Endothelial cell of umbilical vein (primary cell): Measurements from ENCODE around the gene NCAN. TPM values are rescaled to one million over a fixed set of nuclear protein-coding genes. Genes with fewer than 3 reads are reported as not detected.

ENCODE experiments used
- BruUV-seq: library from RNA; stranded (reverse); fragments of 400-500 nt; replicated peaks from 2 replicates; lab custom pipeline; 2021; lab: Mats Ljungman, UMichigan
- CTCF ChIA-PET: fragments of 300-600, 350-600 bp; sonication (Branson Sonifier 250); formaldehyde crosslinking; loops from one replicate; lab custom pipeline; 2021; ENCODE audit warnings: antibody characterized with exemption, inconsistent platforms; lab: Charles Lee
- POLR2A ChIA-PET: fragments of 300-600, 350-600 bp; sonication (Branson Sonifier 250); formaldehyde crosslinking; loops from one replicate; lab custom pipeline; 2021; ENCODE audit warnings: antibody characterized with exemption, inconsistent platforms; lab: Charles Lee
- DNase-seq: peaks from one replicate; pipeline ENCODE4 v3.0.0-alpha.2; 2011; ENCODE audit warnings: low read depth, low spot score
- FAIRE-seq: peaks from 2 replicates; lab custom pipeline; 2011; peaks lifted over from hg19 to GRCh38; lab: Jason Lieb, UNC
- H2AFZ ChIP-seq: 2 replicates; pipeline ENCODE4 v1.6.0; 2012; ENCODE audit warnings: low read depth, low read length, control low read depth, inconsistent platforms
- H3K27ac ChIP-seq: 2 replicates; pipeline ENCODE4 v1.5.1; 2011; ENCODE audit warnings: low read depth, mild to moderate bottlenecking, control low read depth, low read length, moderate library complexity; ENCODE audit not compliant: insufficient read depth
- H3K27me3 ChIP-seq, 2 experiments: 2 replicates each; pipeline versions ENCODE4 v1.6.0 to v1.6.1; 2011; ENCODE audit warnings: low read length in 2 of 2, mixed read lengths in 1 of 2; ENCODE audit not compliant: control insufficient read depth in 2 of 2, insufficient read depth in 2 of 2
- H3K36me3 ChIP-seq, 2 experiments: 2 replicates in 1 of 2; 3 replicates in 1 of 2; pipeline ENCODE4 v1.5.1; 2011; ENCODE audit warnings: low read length in 2 of 2, mild to moderate bottlenecking in 1 of 2, moderate library complexity in 1 of 2; ENCODE audit not compliant: control insufficient read depth in 2 of 2, insufficient read depth in 2 of 2; ENCODE audit errors: extremely low read depth in 1 of 2
- H3K4me1 ChIP-seq: 3 replicates; pipeline ENCODE4 v1.5.1; 2011; ENCODE audit warnings: mild to moderate bottlenecking, low read length; ENCODE audit not compliant: control insufficient read depth, insufficient read depth; ENCODE audit errors: extremely low read depth
- H3K4me2 ChIP-seq: 2 replicates; pipeline ENCODE4 v1.6.1; 2011; ENCODE audit warnings: low read length, control low read depth, mixed read lengths; ENCODE audit not compliant: insufficient read depth
- H3K4me3 ChIP-seq, 3 experiments: fragments of 200-600 bp in 1 of 3; sonication (generic), shearing (Covaris generic) in 1 of 3; replicated peaks in 1 of 3; 2 replicates each; pipeline ENCODE4 v1.5.1; 2011 to 2016; ENCODE audit warnings: control low read depth in 3 of 3, low read length in 3 of 3, mild to moderate bottlenecking in 2 of 3, inconsistent platforms in 1 of 3, low read depth in 1 of 3, moderate library complexity in 1 of 3; ENCODE audit not compliant: insufficient read depth in 1 of 3
- H3K79me2 ChIP-seq: 2 replicates; pipeline ENCODE4 v1.6.0; 2012; ENCODE audit warnings: low read length, inconsistent platforms; ENCODE audit not compliant: control insufficient read depth, insufficient read depth
- H3K9ac ChIP-seq: replicated peaks from 2 replicates; pipeline ENCODE3; 2011; ENCODE audit warnings: low read length, control low read depth; ENCODE audit not compliant: insufficient read depth; ENCODE audit errors: extremely low read depth
- H3K9me1 ChIP-seq: replicated peaks from 3 replicates; pipeline ENCODE4 v1.6.0; 2011; ENCODE audit warnings: mild to moderate bottlenecking, low read length; ENCODE audit not compliant: control insufficient read depth, insufficient read depth; ENCODE audit errors: extremely low read depth
- H3K9me3 ChIP-seq: replicated peaks from 2 replicates; pipeline ENCODE4 v1.5.1; 2012; ENCODE audit warnings: low read length, inconsistent platforms; ENCODE audit not compliant: control insufficient read depth, insufficient read depth
- H4K20me1 ChIP-seq: replicated peaks from 2 replicates; pipeline ENCODE3; 2011; ENCODE audit warnings: mild to moderate bottlenecking, low read length; ENCODE audit not compliant: control insufficient read depth, insufficient read depth; ENCODE audit errors: extremely low read depth
- EZH2 ChIP-seq: IDR thresholded peaks from 2 replicates; pipeline ENCODE4 v1.6.1; 2012; ENCODE audit warnings: borderline replicate concordance, low read depth, mild to moderate bottlenecking, moderate library complexity, low read length, inconsistent platforms; ENCODE audit not compliant: severe bottlenecking
- FOS ChIP-seq: IDR thresholded peaks from 2 replicates; pipeline ENCODE4 v1.6.1; 2011; ENCODE audit warnings: mild to moderate bottlenecking, low read length, moderate library complexity, borderline replicate concordance; ENCODE audit not compliant: insufficient read depth
- GATA2 ChIP-seq: IDR thresholded peaks from 2 replicates; pipeline ENCODE4 v1.7.0; 2011; ENCODE audit warnings: low read depth, mild to moderate bottlenecking, moderate library complexity, mixed read lengths, low read length; ENCODE audit not compliant: insufficient read length, insufficient read depth
- JUN ChIP-seq: IDR thresholded peaks from 2 replicates; pipeline ENCODE4 v1.6.1; 2011; ENCODE audit warnings: borderline replicate concordance, low read depth; ENCODE audit not compliant: insufficient read length, insufficient read depth
- MYC ChIP-seq: IDR thresholded peaks from one replicate; pipeline ENCODE4 v1.6.1; 2011; ENCODE audit warnings: mild to moderate bottlenecking, low read depth, low read length
- POLR2A ChIP-seq: IDR thresholded peaks from 2 replicates; pipeline ENCODE4 v1.6.1; 2012; ENCODE audit warnings: low read depth, mild to moderate bottlenecking, control low read depth, low read length
- POLR2AphosphoS5 ChIP-seq: IDR thresholded peaks from 2 replicates; pipeline ENCODE4 v1.6.1; 2012; ENCODE audit warnings: low read depth, mild to moderate bottlenecking, control low read depth, low read length, moderate library complexity; ENCODE audit not compliant: insufficient read depth
- dilution Hi-C: fragments of 300-500 bp; cut with MboI; formaldehyde crosslinking; loops from one replicate; pipeline ENCODE4 v1.15.0; 2019; ENCODE audit warnings: low sequenced_read_pairs; ENCODE audit not compliant: extremely low pct_ligation_motif_present
- intact Hi-C: fragments of 100-400 bp; cut with micrococcal nuclease; formaldehyde crosslinking; loops from one replicate; pipeline ENCODE4 v1.10.0; 2022
- polyA plus RNA-seq, 4 experiments: library from polyadenylated mRNA; depleted of rRNA in 3 of 4; stranded (reverse) in 3 of 4; unstranded in 1 of 4; fragments of >200 nt; gene quantifications; 2 replicates each; pipeline versions ENCODE4 v1.2.1 to v1.2.3, GENCODE V29; 2011 to 2012; ENCODE audit warnings: missing spikeins in 1 of 4
- total RNA-seq: library from RNA; stranded (reverse); gene quantifications from 2 replicates; pipeline ENCODE4 v1.2.3, GENCODE V29; 2021
- TF ChIP-seq, protein P1 (sequence below), 2 donors: IDR thresholded peaks; 1 replicate in 1 of 2; 2 replicates in 1 of 2; pipeline ENCODE4 v1.5.1; 2011; ENCODE audit warnings: low read length in 2 of 2, mild to moderate bottlenecking in 2 of 2, moderate library complexity in 2 of 2, control low read depth in 1 of 2, inconsistent platforms in 1 of 2, low read depth in 1 of 2; ENCODE audit not compliant: insufficient read depth in 1 of 2; ENCODE audit errors: extremely low read depth in 1 of 2
- TF ChIP-seq, protein P2 (sequence below): IDR thresholded peaks from 2 replicates; pipeline ENCODE4 v1.6.1; 2011; ENCODE audit not compliant: insufficient read depth, insufficient read length

The NCAN gene
- total and polyA plus RNA-seq, 2 donors (not counting 3 experiments of a cell fraction or from before 2014, with no cell fraction given): not detected

DNA sequence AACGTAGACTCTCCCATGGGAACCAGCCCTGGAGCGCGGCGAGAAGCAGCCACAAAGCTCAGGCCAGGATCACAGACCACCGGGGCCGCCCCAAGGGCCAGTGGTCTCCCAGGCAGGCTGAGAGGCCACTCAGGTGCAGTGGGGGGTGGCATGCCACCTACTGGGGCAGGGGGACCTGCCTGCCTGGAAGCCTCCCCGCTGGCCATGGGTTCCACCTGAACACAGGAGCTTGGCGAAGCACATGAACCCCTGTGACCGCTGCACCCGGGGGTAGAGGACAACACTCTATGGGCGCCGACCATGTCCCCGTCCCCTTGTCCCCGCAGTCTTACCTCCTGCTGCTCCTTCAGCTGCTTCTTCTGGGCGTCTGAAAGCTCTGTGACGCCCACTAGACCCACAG, 68.1 kb downstream of the NCAN start:
- FAIRE-seq (no peak), DNase-seq (no peak)
- Histone ChIP-seq H3K9me3 (no peaks in the 10 kb centered on the region), H3K4me3 (no peak overlapping the region), H3K9me1 (no peaks in the 10 kb centered on the region), H3K4me1 (no peaks in the 10 kb centered on the region), H3K9ac (no peak overlapping the region), H3K27me3 (no peaks in the 10 kb centered on the region), H3K36me3 (peaks cover 5 to 34% of the 10 kb centered on the region in 2 experiments), H3K4me2 (no peak overlapping the region), H4K20me1 (no peaks in the 10 kb centered on the region), H3K79me2 (no peaks in the 10 kb centered on the region), H2AFZ (no peak overlapping the region), H3K27ac (no peak overlapping the region)
- ChIA-PET POLR2A (no interaction called here), CTCF (no interaction called here)
- TF ChIP-seq, protein P1, sequence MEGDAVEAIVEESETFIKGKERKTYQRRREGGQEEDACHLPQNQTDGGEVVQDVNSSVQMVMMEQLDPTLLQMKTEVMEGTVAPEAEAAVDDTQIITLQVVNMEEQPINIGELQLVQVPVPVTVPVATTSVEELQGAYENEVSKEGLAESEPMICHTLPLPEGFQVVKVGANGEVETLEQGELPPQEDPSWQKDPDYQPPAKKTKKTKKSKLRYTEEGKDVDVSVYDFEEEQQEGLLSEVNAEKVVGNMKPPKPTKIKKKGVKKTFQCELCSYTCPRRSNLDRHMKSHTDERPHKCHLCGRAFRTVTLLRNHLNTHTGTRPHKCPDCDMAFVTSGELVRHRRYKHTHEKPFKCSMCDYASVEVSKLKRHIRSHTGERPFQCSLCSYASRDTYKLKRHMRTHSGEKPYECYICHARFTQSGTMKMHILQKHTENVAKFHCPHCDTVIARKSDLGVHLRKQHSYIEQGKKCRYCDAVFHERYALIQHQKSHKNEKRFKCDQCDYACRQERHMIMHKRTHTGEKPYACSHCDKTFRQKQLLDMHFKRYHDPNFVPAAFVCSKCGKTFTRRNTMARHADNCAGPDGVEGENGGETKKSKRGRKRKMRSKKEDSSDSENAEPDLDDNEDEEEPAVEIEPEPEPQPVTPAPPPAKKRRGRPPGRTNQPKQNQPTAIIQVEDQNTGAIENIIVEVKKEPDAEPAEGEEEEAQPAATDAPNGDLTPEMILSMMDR (IDR thresholded peaks at IDR 0.05; ENCODE audit: extremely low read depth in 1 of 2, insufficient read depth in 1 of 2, low read depth in 1 of 2, low read length in 2 of 2): no peak
- TF ChIP-seq EZH2 (no peak), POLR2A (no peak), MYC (no peak), FOS (no peak), POLR2AphosphoS5 (no peak), GATA2 (no peak), JUN (no peak)
- TF ChIP-seq, protein P2, sequence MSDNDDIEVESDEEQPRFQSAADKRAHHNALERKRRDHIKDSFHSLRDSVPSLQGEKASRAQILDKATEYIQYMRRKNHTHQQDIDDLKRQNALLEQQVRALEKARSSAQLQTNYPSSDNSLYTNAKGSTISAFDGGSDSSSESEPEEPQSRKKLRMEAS: no peak
- dilution Hi-C loops (no loop called here), intact Hi-C loops (no loop called here)
- no TSS peak for BruUV-seq
